Peyer's patch (tissue), 4 donors: ENCODE results near the gene PRPF40A.

ENCODE experiments used
- CTCF ChIP-seq, 6 experiments: fragments of 450-650 bp in 4 of 6; fragments of 200-600 bp in 2 of 6; sonication (generic) in 1 of 6; IDR thresholded peaks; one replicate each; pipeline ENCODE4 v1.5.1; 2017 to 2019; ENCODE audit warnings: antibody characterized with exemption in 6 of 6, mild to moderate bottlenecking in 3 of 6, moderate library complexity in 1 of 6
- POLR2A ChIP-seq, 2 donors: fragments of 450-650 bp; IDR thresholded peaks; one replicate each; pipeline ENCODE4 v1.5.1; 2017; ENCODE audit warnings: antibody characterized with exemption in 2 of 2, mild to moderate bottlenecking in 2 of 2, moderate library complexity in 2 of 2

DNA sequence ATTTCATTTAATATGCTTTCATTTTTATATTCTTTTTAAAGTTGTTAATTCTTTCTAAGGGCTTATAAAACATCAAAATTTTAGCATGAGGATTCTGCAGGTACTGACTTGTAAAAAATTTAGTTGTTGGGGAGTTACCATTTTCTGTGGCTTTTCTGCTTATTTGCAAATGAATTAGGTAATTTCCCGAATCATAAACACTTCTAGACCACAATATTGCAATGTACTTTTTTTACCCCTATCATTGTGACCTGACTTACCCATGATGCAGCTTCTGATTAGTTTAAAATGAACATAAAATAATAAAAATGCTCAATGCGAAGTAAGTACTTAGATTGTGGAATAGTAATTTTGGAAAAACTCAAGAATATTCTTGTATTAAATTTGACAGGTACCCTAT is 12.6 kb upstream of the PRPF40A start:
- TF ChIP-seq CTCF (IDR thresholded peaks at IDR 0.05) (no peak), POLR2A (IDR thresholded peaks at IDR 0.05) (no peak)
